Esophagus muscularis mucosa (tissue), 4 donors: Measurements from ENCODE around the gene CTNNA1. TPM values are rescaled to one million over a fixed set of nuclear protein-coding genes. Genes with fewer than 3 reads are reported as not detected.
"Not testable (repeated sequence)": the region's sequence is repeated elsewhere in the genome, so short reads cannot be mapped to it uniquely, and the experiment has no call there.

Experiments used
- DNase-seq: peaks from one replicate; pipeline ENCODE4 v3.0.0-alpha.2; 2017; ENCODE audit errors: extremely low spot score
- H3K27ac ChIP-seq, 4 donors: fragments of 200-600 bp; sonication (generic); replicated peaks in 1 of 4; 1 replicate in 3 of 4; 2 replicates in 1 of 4; pipeline ENCODE4 v1.5.1; 2016 to 2019; ENCODE audit warnings: mild to moderate bottlenecking in 1 of 4
- H3K27me3 ChIP-seq, 4 donors: fragments of 200-600 bp; sonication (generic); one replicate each; pipeline versions ENCODE4 v1.5.1 to v1.6.0; 2016 to 2019
- H3K36me3 ChIP-seq, 4 donors: fragments of 200-600 bp; sonication (generic); one replicate each; pipeline ENCODE4 v1.5.1; 2016 to 2019
- H3K4me1 ChIP-seq, 4 donors: fragments of 200-600 bp; sonication (generic); one replicate each; pipeline ENCODE4 v1.5.1; 2016 to 2019
- H3K4me3 ChIP-seq, 4 donors: fragments of 200-600 bp; sonication (generic); 1 replicate in 2 of 4; 2 replicates in 2 of 4; pipeline ENCODE4 v1.5.1; 2016 to 2019; ENCODE audit warnings: mild to moderate bottlenecking in 4 of 4, moderate library complexity in 1 of 4
- H3K9me3 ChIP-seq, 4 donors: fragments of 200-600 bp; sonication (generic); 1 replicate in 3 of 4; 2 replicates in 1 of 4; pipeline ENCODE4 v1.5.1; 2016 to 2019
- EP300 ChIP-seq: sonication (generic); formaldehyde crosslinking; IDR thresholded peaks from one replicate; pipeline ENCODE4 v1.6.1; 2017; ENCODE audit warnings: antibody characterized with exemption
- POLR2A ChIP-seq: fragments of 450-650 bp; IDR thresholded peaks from one replicate; pipeline ENCODE4 v1.6.1; 2017; ENCODE audit warnings: antibody characterized with exemption, moderate library complexity, mild to moderate bottlenecking, low read depth
- POLR2AphosphoS5 ChIP-seq, 2 donors: sonication (generic); formaldehyde crosslinking; IDR thresholded peaks; one replicate each; pipeline ENCODE4 v1.6.1; 2017; ENCODE audit warnings: antibody characterized with exemption in 2 of 2
- WGBS: methylation state at CpG from one replicate; pipeline ENCODE4 v1.1.5; 2018; 5-methylcytosine and 5-hydroxymethylcytosine counted together
- intact Hi-C: fragments of 100-400 bp; cut with DNase I; formaldehyde crosslinking; loops from one replicate; pipeline ENCODE4 v1.15.1; 2023
- total RNA-seq, 4 donors: library from RNA; depleted of rRNA; stranded (reverse); fragments of >200 nt; gene quantifications; one replicate each; pipeline versions ENCODE4 v1.1.0 to v1.2.1, GENCODE V29; 2016
- TF ChIP-seq, protein P1 (sequence below), 3 experiments: fragments of 200-600 bp in 2 of 3; fragments of 450-650 bp in 1 of 3; sonication (generic) in 2 of 3; IDR thresholded peaks; one replicate each; pipeline ENCODE4 v1.5.1; 2017 to 2019; ENCODE audit warnings: antibody characterized with exemption in 3 of 3, mild to moderate bottlenecking in 2 of 3, moderate library complexity in 1 of 3

The CTNNA1 gene
- total RNA-seq, 4 donors from 2014 or later: 335 to 423 (median 369) TPM

DNA sequence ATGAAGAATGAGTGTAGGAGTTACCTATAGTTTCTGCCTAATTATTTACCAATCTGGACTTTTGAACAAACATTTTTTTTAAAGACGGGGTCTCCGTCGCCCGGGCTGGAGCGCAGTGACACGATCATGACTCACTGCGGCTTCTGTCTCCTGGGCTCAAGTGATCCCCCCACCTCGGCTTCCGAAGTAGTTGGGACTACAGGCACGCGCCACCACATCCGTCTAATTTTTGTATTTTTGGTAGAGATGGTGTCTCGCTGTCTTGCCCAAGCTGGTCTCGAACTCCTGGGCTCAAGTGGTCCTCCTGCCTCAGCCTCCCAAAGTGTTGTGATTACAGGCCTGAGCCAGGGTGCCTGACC, 1.5 kb downstream of the CTNNA1 start:
- Histone ChIP-seq H3K27me3 (no peaks in the 10 kb centered on the region), H3K4me3 (peak overlapping the region; percentile 74 to 99 (median 96)), H3K9me3 (peaks cover 0 to 15% (median 8%) of the 10 kb centered on the region in 4 donors), H3K27ac (peak overlapping the region; percentile 99 to 100 (median 100)), H3K36me3 (peaks cover 7 to 24% (median 14%) of the 10 kb centered on the region in 4 donors), H3K4me1 (peaks cover 37 to 55% (median 44%) of the 10 kb centered on the region in 4 donors)
- WGBS: 71% methylated on average over 14 of the region's 14 CpGs
- intact Hi-C loops: loop anchor here (5.0 kb wide), 1 partner anchor 172 kb away; no protein-coding TSS in a partner anchor
- TF ChIP-seq POLR2AphosphoS5 (IDR thresholded peaks at IDR 0.05) (no peak), EP300 (no peak), POLR2A (no peak)
- TF ChIP-seq, protein P1, sequence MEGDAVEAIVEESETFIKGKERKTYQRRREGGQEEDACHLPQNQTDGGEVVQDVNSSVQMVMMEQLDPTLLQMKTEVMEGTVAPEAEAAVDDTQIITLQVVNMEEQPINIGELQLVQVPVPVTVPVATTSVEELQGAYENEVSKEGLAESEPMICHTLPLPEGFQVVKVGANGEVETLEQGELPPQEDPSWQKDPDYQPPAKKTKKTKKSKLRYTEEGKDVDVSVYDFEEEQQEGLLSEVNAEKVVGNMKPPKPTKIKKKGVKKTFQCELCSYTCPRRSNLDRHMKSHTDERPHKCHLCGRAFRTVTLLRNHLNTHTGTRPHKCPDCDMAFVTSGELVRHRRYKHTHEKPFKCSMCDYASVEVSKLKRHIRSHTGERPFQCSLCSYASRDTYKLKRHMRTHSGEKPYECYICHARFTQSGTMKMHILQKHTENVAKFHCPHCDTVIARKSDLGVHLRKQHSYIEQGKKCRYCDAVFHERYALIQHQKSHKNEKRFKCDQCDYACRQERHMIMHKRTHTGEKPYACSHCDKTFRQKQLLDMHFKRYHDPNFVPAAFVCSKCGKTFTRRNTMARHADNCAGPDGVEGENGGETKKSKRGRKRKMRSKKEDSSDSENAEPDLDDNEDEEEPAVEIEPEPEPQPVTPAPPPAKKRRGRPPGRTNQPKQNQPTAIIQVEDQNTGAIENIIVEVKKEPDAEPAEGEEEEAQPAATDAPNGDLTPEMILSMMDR (IDR thresholded peaks at IDR 0.05): no peak
- DNase-seq: no peak

DNA sequence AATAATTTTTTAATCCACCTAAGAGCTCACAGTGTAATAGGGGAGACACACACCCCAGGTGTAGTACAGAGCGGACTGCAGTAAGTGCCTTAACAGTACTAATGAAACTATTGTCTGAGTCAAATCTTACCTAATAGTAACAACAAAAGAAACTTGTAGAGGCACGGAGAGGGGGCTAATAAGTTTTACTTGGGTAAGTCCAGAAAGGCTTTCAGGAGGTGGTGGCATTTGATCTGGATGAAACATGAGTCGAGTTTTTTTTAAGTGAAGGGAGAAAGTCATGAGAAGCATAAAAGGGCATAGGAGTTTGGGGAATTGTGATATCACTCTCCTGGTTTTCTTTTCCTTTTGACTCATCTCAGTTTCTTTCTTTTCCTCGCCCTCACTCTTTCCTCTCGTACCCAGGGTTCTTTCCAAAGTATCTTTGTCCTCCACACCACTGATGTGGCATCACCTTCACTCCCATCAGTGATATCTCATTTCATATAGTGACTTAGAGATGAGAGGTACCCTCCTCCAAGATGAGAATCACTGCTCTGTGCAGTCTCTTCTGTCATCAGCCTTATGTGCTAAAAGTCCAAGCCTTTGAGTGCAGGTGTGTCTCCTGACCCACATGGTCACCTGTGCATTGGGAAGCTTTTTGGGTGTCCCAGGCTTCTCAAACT, 2.0 kb downstream of the CTNNA1 start:
- H3K9me3 ChIP-seq: peaks cover 0 to 15% (median 8%) of the 10 kb centered on the region in 4 donors
- no peaks in the 10 kb centered on the region for H3K27me3 ChIP-seq
- peaks cover 37 to 58% (median 46%) of the 10 kb centered on the region in 4 donors for H3K4me1 ChIP-seq
- no peak for DNase-seq
- intact Hi-C loops: no loop called here
- TF ChIP-seq, protein P1 (IDR thresholded peaks at IDR 0.05): no peak
- TF ChIP-seq POLR2AphosphoS5 (IDR thresholded peaks at IDR 0.05) (no peak), EP300 (no peak), POLR2A (no peak)
- WGBS: 91% methylated on average over 5 of the region's 5 CpGs
- peak overlapping the region; percentile 74 to 99 (median 96) for H3K4me3 ChIP-seq
- peaks cover 7 to 26% (median 14%) of the 10 kb centered on the region in 4 donors for H3K36me3 ChIP-seq
- peak overlapping the region; percentile 99 to 100 (median 100) for H3K27ac ChIP-seq

DNA sequence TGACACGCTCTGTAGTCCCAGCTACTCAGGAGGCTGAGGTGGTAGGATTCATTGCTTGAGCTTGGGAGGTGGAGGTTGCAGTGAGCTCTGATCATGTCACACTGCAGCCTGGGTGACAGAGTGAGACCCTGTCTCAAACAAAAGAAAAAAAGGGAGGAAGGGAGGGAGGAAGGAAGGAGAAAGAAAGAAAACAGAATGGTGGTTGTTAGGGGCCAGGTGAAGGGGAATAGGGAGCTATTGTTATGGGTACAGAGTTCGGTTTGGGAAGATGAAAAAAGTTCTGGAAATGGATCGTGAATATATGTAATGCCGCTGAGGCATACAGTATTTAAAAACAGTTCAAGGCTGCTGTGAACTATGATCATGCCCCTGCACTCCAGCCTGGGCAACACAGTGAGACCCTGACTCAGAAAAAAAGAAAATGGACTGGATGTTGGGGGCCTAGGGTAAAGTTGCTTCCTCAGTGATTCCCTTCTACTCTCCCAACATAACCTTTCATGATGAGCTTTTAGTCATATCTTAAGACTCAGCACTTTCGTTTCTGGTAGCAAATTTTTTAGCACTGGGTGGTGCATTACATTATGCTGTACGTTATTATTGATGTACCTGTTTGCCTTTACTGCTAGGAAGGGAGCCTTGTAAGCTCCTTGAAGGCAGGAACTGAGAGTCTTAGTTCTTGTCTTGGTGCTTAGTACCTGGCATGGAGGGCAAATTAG, 4.0 kb downstream of the CTNNA1 start:
- H3K27me3 ChIP-seq: no peaks in the 10 kb centered on the region
- peaks cover 0 to 15% (median 8%) of the 10 kb centered on the region in 4 donors for H3K9me3 ChIP-seq
- no peak for DNase-seq
- peaks cover 7 to 28% (median 14%) of the 10 kb centered on the region in 4 donors for H3K36me3 ChIP-seq
- intact Hi-C loops: no loop called here
- 92% methylated on average over 6 of the region's 6 CpGs for WGBS
- no peak overlapping the region for H3K27ac ChIP-seq
- no peak for TF ChIP-seq POLR2AphosphoS5 (IDR thresholded peaks at IDR 0.05)
- TF ChIP-seq POLR2A: no peak
- TF ChIP-seq EP300: no peak
- TF ChIP-seq, protein P1 (IDR thresholded peaks at IDR 0.05): no peak
- H3K4me1 ChIP-seq: peaks cover 53 to 77% (median 64%) of the 10 kb centered on the region in 4 donors
- H3K4me3 ChIP-seq: no peak overlapping the region

DNA sequence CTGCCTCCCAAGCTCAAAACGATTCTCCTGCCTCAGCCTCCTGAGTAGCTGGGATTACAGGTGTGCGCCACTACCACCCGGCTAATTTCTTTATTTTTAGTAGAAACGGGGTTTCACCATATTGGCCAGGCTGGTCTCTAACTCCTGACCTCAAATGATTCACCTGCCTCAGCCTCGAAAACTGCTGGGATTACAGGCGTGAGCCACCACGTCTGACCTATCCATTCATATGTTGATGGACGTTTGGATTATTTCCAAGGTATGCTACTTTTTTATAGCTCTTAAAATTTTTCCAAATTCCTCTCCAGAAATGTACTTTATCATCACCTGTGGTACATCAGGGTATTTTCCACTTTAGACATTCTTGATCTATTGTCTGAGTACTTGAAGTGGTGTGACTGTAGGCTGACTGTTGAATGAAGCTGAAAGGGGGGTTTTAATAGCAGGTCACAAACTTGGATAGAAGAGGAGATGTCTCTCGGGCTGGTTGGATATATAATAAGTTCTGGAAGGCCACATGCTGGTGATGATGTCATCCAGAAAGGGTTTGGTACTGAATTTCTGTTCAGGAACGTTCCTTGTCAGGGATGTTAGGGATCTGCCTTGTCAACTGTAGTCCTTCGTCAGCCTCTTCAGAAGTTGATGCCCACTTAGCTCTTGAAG, 7.4 kb downstream of the CTNNA1 start:
- TF ChIP-seq POLR2A (no peak), EP300 (no peak), POLR2AphosphoS5 (IDR thresholded peaks at IDR 0.05) (no peak)
- TF ChIP-seq, protein P1 (IDR thresholded peaks at IDR 0.05): no peak
- Histone ChIP-seq H3K36me3 (peaks cover 7 to 23% (median 14%) of the 10 kb centered on the region in 4 donors), H3K4me1 (peaks cover 63 to 89% (median 74%) of the 10 kb centered on the region in 4 donors), H3K27me3 (no peaks in the 10 kb centered on the region), H3K4me3 (no peak overlapping the region), H3K9me3 (peaks cover 0 to 15% (median 8%) of the 10 kb centered on the region in 4 donors), H3K27ac (peak overlapping the region in 1 of 4 donors; percentile 7)
- intact Hi-C loops: no loop called here
- WGBS: 70% methylated on average over 11 of the region's 11 CpGs
- no peak for DNase-seq

DNA sequence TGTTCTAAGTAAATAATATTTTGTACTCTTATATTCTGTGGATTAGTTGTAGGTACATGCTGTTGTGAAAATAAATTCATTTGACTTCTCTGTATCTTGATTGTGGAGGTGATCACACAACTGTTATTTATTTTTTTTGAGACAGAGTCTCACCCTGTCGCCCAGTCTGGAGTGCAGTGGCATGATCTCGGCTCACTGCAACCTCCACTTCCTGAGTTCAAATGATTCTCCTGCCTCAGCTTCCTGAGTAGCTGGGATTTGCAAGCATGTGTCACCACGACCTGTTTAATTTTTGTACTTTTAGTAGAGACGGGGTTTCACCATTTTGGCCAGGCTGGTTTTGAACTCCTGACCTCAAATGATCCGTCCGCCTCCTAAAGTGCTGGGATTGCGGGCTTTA, 7.9 kb downstream of the CTNNA1 start:
- H3K4me3 ChIP-seq, H3K27me3 ChIP-seq, intact Hi-C loops, DNase-seq: not testable (repeated sequence)
- H3K36me3 ChIP-seq: peaks cover 7 to 23% (median 14%) of the 10 kb centered on the region in 4 donors
- H3K9me3 ChIP-seq: peaks cover 0 to 15% (median 8%) of the 10 kb centered on the region in 4 donors
- H3K4me1 ChIP-seq: peaks cover 62 to 90% (median 71%) of the 10 kb centered on the region in 4 donors
- peak overlapping the region in 1 of 4 donors; percentile 7 for H3K27ac ChIP-seq
- WGBS: 67% methylated on average over 7 of the region's 7 CpGs

DNA sequence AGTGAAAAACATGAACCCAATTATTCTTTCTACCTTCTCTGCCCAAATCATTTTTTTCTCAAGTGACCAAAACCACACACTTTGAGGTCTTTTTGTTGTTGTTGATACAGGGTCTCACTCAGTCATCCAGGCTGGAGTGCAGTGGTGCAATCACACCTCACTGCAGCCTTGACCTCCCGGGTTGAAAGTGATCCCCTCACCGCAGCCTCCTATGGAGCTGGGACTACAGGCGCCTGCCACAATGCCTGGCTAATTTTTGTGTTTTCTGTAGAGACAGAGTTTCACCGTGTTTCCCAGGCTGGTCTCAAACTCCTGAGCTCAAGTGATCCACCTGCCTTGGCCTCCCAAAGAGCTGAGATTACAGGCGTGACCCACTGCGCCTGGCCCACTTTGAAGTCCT, 8.4 kb downstream of the CTNNA1 start:
- Histone ChIP-seq H3K4me1 (peaks cover 62 to 90% (median 71%) of the 10 kb centered on the region in 4 donors), H3K9me3 (peaks cover 0 to 15% (median 8%) of the 10 kb centered on the region in 4 donors), H3K36me3 (peaks cover 7 to 23% (median 14%) of the 10 kb centered on the region in 4 donors), H3K27ac (peak overlapping the region in 2 of 4 donors; percentile 5 to 7)
- intact Hi-C loops, H3K4me3 ChIP-seq, DNase-seq, H3K27me3 ChIP-seq: not testable (repeated sequence)
- WGBS: 79% methylated on average over 6 of the region's 6 CpGs
